Stimulated activated naive B cell treated with anti-CD40 and anti-IgM and Interleukin-4, amounts not matched to agents 10 μg/mL and 1 μg/mL and 100 μg/mL, for 72 hours (primary cell): Measurements from ENCODE around the gene TRAF3IP1.
A peak's percentile ranks its signal among the peaks of the same experiment; 100 is the strongest.

ENCODE experiments used
- ATAC-seq, 2 donors: fragments of 150-1000 bp; cut with Tn5 transposase; replicated peaks; 2 replicates each; pipeline ENCODE4 v1.10.0; 2021; ENCODE audit warnings: moderate library complexity in 1 of 2
- DNase-seq: peaks from one replicate; pipeline ENCODE4 v3.0.0; 2021
- H3K27ac Mint-ChIP-seq: one replicate; pipeline ENCODE4 v1.8.0; 2022; ENCODE audit warnings: mild to moderate bottlenecking, mixed read lengths
- H3K27me3 Mint-ChIP-seq, 2 donors: one replicate each; pipeline ENCODE4 v1.8.0; 2022; ENCODE audit warnings: mixed read lengths in 2 of 2
- H3K36me3 Mint-ChIP-seq, 2 donors: one replicate each; pipeline ENCODE4 v1.8.0; 2022; ENCODE audit warnings: mixed read lengths in 2 of 2, mild to moderate bottlenecking in 1 of 2
- H3K4me1 Mint-ChIP-seq, 2 donors: one replicate each; pipeline ENCODE4 v1.8.0; 2022; ENCODE audit warnings: mixed read lengths in 2 of 2, mild to moderate bottlenecking in 1 of 2
- H3K4me3 Mint-ChIP-seq, 2 donors: one replicate each; pipeline ENCODE4 v1.8.0; 2022; ENCODE audit warnings: mild to moderate bottlenecking in 2 of 2, mixed read lengths in 2 of 2, moderate library complexity in 1 of 2
- H3K9me3 Mint-ChIP-seq, 2 donors: one replicate each; pipeline ENCODE4 v1.8.0; 2022; ENCODE audit warnings: mixed read lengths in 2 of 2, mild to moderate bottlenecking in 1 of 2

The TRAF3IP1 gene

DNA sequence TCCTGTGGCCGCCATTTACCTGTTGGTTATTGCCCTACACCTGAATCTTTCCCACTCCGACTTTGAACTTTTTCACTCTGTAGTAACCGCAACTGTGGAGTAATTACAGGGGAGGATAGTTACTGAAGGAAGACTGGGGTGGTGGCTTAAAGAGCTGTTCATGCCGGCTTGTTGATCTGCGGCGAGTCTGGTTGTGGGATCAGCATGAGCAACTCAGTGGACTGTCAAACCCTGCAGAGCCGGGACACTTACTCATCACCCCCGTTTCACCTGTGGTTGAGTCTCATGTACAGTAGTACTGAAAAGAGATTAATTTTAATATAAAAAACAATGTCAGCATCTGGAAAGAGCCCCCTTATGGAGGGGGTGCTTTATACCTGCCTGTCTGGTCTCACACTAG, 108.5 kb downstream of the TRAF3IP1 start:
- Mint-ChIP-seq H3K27me3 (no peaks in the 10 kb centered on the region), H3K4me3 (peak overlapping the region in 1 of 2 donors; percentile 16), H3K27ac (no peak overlapping the region), H3K36me3 (peaks cover 20 to 26% of the 10 kb centered on the region in 2 donors), H3K4me1 (peaks cover 31 to 50% of the 10 kb centered on the region in 2 donors), H3K9me3 (no peaks in the 10 kb centered on the region)
- ATAC-seq (no peak), DNase-seq (no peak)

DNA sequence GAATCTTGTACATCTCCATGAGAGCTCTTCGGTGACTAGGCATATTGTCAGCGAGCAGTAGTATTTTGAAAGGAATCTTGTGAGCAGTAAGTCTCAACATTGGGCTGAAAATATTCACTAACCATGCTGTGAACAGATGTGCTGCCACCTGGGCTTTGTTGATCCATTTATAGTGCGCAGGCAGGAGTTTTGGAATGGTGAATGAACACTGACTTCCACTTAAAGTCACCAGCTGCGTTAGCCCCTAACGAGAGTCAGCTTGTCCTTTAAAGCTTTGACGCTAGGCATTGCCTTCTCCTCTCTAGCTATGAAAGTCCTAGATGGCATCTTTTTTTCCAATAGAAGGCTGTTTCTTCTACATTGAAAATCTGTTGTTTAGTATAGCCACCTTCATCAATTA, 110.5 kb downstream of the TRAF3IP1 start:
- H3K4me1 Mint-ChIP-seq, result peaks cover 33 to 53% of the 10 kb centered on the region in 2 donors
- H3K9me3 Mint-ChIP-seq, result no peaks in the 10 kb centered on the region
- ATAC-seq (no peak), DNase-seq (no peak)
- H3K27me3 Mint-ChIP-seq, result no peaks in the 10 kb centered on the region
- H3K4me3 Mint-ChIP-seq, result no peak overlapping the region
- H3K27ac Mint-ChIP-seq, result no peak overlapping the region
- peaks cover 28 to 36% of the 10 kb centered on the region in 2 donors for H3K36me3 Mint-ChIP-seq

DNA sequence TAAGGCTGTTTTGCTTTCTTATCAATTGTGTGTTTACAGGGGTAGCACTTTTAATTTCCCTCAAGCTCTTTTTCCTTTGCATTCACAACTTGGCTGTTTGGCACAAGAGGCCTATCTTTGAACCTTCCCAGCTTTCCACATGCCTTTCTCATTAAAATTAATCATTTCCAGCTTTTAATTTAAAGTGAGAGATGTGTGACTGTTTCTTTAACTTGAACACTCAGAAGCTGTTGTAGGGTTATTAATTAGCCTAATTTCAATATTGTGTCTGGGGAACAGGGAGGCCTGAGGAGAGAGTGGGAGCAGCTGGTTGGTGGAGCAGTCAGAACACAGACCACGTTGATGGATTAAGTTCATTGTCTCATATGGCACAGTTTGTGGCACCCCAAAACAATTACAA, 111.1 kb downstream of the TRAF3IP1 start:
- Mint-ChIP-seq H3K27ac (no peak overlapping the region), H3K36me3 (peaks cover 32 to 40% of the 10 kb centered on the region in 2 donors), H3K27me3 (no peaks in the 10 kb centered on the region), H3K4me3 (no peak overlapping the region), H3K9me3 (no peaks in the 10 kb centered on the region), H3K4me1 (peaks cover 30 to 53% of the 10 kb centered on the region in 2 donors)
- DNase-seq (no peak), ATAC-seq (no peak)

DNA sequence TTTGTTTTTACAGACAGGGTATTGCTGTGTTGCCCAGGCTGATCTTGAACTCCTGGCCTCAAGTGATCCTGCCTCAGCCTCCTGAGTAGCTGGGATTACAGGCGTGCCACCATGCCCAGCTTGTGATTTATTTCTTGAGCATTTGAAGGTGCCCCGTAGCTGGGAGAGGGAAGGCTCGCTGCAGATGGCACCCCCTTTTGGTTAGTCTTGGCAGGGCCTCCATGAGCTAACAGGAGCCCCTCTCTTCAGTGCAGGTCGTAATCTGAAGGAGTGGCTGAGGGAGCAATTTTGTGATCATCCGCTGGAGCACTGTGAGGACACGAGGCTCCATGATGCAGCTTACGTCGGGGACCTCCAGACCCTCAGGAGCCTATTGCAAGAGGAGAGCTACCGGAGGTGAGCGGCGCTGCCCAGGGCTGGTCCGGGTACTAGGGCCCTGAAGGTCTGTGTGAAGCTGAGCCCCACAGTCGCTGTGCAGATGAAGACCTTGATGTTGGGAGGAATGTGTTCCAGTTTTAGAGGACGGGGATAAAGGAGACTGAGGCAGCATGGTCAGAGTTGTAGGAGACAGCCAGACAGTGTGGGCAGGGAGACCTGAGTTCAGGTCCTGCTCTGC, 113.1 kb downstream of the TRAF3IP1 start:
- DNase-seq (no peak), ATAC-seq (no peak)
- Mint-ChIP-seq H3K4me3 (no peak overlapping the region), H3K9me3 (no peaks in the 10 kb centered on the region), H3K36me3 (peaks cover 42 to 48% of the 10 kb centered on the region in 2 donors), H3K27ac (peak overlapping the region; percentile 37), H3K27me3 (no peaks in the 10 kb centered on the region), H3K4me1 (peaks cover 23 to 53% of the 10 kb centered on the region in 2 donors)

DNA sequence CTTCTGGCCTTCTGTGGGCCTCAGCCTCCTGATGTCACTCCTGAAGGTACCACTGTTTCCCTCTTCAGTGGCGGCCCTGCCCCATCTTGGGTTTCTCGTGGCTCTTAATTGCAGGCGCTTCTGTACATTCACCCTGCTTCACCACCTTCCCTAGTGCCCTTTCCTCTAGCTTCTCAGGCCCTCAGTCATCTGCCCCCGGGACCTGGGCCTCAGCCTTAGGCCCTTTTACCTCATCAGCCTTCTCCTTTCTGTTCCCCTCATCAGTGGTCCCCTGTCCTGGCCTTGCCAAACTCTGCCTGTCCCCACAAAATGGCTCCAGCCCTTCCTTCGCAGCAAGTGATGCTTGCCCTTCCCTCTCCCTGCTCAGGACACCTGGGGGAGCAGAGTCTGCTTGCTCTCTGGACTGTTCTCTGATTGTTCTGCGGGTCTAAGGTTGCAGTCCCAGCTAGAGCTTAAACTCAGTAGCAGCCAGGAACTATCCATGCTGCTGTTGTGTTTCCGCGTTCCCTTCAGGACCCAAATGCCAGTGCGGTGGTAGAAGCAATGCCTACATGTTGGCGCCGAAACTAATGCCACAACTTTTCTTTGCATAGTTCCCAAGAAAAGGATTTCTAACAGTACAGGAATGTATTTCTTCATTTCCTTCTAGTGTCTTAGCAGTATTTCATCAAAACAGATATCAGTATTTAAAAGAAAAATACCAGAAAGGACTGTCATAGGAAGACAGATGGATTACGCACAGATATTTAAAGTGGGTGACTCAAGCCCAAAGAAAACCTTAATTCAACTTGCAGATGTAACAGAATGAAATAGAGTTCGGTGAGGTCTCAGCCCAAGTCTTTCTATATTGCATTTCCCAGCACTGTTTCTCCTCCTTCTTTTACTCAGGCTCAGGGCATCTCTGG, 113.9 kb downstream of the TRAF3IP1 start:
- H3K36me3 Mint-ChIP-seq, result peaks cover 47 to 52% of the 10 kb centered on the region in 2 donors
- no peaks in the 10 kb centered on the region for H3K27me3 Mint-ChIP-seq
- H3K4me1 Mint-ChIP-seq, result peaks cover 24 to 55% of the 10 kb centered on the region in 2 donors
- DNase-seq (no peak), ATAC-seq (no peak)
- H3K27ac Mint-ChIP-seq, result peak overlapping the region; percentile 68
- H3K4me3 Mint-ChIP-seq, result no peak overlapping the region
- no peaks in the 10 kb centered on the region for H3K9me3 Mint-ChIP-seq

DNA sequence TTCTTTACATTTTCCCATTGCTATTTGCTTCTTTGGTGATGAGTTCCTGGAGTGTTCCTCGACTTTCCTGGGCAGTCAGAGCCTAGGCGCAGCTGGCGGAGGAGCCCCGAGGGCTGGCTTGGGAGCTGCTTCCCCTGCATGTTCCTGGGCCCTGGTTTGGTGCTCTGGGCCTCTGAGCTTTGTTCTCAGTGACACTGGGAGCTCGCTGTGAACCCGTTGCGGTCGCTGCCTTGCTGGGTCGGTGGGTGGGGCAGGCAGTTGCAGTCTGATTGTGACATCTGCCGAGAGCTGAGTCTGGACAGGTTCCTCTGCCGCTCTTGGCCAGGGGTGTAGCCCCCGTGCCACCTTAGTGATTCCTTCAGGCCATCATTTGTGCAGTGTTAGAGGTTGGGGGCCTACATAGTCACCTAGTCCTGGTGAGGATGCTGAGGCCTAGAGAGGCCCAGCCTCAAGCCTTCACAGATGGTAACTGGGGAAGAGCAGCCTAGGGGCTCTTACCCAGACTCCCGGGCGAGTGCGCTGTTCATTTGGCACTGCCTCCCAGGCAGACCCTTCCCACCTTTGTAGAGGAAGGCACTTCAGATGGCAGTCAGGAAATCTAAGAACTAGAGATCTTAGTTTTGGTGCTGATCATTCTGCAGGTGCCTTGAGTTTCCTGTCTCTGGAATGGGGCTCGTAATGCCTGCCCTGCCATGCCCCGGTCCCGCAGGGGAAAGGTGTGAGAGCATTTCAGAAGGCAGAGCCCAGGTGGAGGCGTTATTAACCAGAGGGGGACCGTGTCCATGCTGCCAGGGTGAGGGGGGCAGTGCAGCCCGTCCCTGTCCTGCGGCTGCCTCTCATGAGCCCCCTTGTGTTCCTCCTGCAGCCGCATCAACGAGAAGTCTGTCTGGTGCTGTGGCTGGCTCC, 114.8 kb downstream of the TRAF3IP1 start:
- H3K4me1 Mint-ChIP-seq, result peaks cover 23 to 59% of the 10 kb centered on the region in 2 donors
- no peak overlapping the region for H3K27ac Mint-ChIP-seq
- ATAC-seq (no peak), DNase-seq (no peak)
- H3K9me3 Mint-ChIP-seq, result no peaks in the 10 kb centered on the region
- no peak overlapping the region for H3K4me3 Mint-ChIP-seq
- peaks cover 48 to 52% of the 10 kb centered on the region in 2 donors for H3K36me3 Mint-ChIP-seq
- no peaks in the 10 kb centered on the region for H3K27me3 Mint-ChIP-seq

DNA sequence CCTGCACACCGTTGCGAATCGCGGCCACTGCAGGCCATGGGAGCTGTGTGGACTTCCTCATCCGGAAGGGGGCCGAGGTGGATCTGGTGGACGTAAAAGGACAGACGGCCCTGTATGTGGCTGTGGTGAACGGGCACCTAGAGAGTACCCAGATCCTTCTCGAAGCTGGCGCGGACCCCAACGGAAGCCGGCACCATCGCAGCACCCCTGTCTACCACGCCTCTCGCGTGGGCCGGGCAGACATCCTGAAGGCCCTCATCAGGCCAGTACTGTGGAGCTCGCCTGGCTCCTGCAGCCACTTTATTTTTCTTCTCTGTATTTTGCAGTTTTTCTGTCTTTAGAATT, 115.4 kb downstream of the TRAF3IP1 start:
- ATAC-seq, result no peak
- no peak for DNase-seq
- Mint-ChIP-seq H3K27me3 (no peaks in the 10 kb centered on the region), H3K36me3 (peaks cover 48 to 50% of the 10 kb centered on the region in 2 donors), H3K4me1 (peaks cover 24 to 60% of the 10 kb centered on the region in 2 donors), H3K9me3 (no peaks in the 10 kb centered on the region), H3K27ac (peak overlapping the region; percentile 2), H3K4me3 (no peak overlapping the region)

DNA sequence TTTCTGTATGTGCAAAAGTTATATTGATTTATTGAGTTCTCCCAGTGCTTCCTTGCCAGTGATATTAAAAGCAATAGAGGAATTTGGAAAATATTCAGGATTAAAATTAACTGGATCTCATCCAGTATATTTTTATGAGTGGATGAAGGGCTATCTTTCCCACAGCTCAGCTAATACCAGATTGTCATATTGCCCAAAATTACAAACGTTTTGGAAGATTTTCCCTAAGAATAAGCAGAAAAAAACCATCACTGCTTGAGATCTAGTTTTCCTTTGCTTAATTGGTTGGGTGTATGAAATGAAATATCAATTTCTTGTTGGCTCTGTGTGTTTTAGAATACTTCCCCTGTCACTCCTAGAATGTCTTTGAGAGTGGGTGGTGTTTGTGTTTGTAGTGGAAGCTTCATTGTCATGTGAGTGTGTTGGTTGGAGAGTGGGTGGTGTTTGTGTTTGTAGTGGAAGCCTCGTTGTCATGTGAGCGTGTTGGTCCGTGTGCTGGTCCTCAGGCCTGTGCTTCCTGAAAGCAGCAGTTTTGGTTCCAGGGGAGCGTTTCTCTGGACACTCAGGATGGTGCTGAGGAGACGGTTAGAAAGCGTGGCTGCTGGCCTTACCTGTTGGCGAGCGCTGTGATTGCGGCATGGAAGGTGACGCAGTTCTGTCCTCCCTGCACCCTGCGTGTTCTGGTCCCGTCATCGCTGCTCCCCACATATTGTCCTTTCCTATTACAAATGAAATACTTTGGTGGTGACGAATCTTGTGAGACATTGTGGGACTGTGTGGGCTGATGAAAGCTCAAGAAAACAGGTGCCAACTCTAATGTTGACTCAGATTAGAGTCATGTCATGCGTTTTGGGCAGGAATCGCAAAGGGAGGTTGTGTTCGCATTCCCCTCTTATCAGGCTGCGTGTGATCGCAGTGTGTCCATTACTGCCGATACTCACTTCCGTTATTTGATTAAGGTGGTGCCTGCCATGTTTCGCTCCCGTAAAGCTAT, 118.8 kb downstream of the TRAF3IP1 start:
- ATAC-seq (no peak), DNase-seq (no peak)
- Mint-ChIP-seq H3K9me3 (no peaks in the 10 kb centered on the region), H3K4me1 (peaks cover 15 to 59% of the 10 kb centered on the region in 2 donors), H3K4me3 (no peak overlapping the region), H3K36me3 (peaks cover 44 to 48% of the 10 kb centered on the region in 2 donors), H3K27me3 (no peaks in the 10 kb centered on the region), H3K27ac (no peak overlapping the region)

DNA sequence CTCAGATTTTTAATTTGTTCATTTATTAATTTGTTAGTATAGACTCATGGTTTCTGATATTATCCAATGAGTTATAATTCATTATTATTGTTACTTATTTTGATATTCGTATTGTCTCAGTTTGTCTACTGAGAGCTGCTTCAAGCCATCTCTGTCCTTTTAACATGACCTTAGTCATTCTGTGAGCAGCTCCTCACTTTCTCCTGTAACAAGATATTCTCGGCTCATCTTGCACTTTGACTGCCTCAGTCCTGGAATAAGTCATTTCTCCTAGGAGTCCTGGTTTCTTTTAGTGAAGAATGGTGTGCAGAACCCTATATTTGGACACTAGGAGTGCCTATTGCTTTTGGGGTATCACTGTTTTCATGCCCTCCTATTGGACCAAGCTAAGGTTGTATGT, 119.6 kb downstream of the TRAF3IP1 start:
- Mint-ChIP-seq H3K9me3 (no peaks in the 10 kb centered on the region), H3K27me3 (no peaks in the 10 kb centered on the region), H3K4me1 (peaks cover 14 to 57% of the 10 kb centered on the region in 2 donors), H3K4me3 (no peak overlapping the region), H3K36me3 (peaks cover 46 to 48% of the 10 kb centered on the region in 2 donors), H3K27ac (no peak overlapping the region)
- no peak for DNase-seq
- ATAC-seq, result no peak

DNA sequence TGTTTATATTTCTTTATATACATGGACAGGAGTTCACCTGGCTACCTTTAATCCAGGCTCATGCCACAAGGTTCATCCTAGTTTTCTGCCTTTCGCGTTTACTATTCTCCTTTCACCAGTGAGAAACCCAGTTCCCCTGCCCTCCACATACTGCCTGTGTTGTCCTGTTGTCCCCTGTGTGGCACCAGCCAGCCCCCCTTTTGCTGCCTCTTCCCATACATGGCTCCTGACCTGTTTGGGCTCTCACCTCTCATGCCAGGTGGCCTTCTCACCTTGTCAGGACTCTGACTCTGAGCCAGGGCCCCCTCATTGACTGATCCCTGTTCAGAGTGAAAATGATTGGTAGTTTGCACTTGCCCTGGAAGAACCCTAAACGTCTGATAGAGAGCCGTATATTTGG, 120.0 kb downstream of the TRAF3IP1 start:
- H3K36me3 Mint-ChIP-seq, result peaks cover 47 to 52% of the 10 kb centered on the region in 2 donors
- H3K27me3 Mint-ChIP-seq, result no peaks in the 10 kb centered on the region
- DNase-seq, result no peak
- no peak overlapping the region for H3K4me3 Mint-ChIP-seq
- peaks cover 14 to 57% of the 10 kb centered on the region in 2 donors for H3K4me1 Mint-ChIP-seq
- H3K9me3 Mint-ChIP-seq, result no peaks in the 10 kb centered on the region
- H3K27ac Mint-ChIP-seq, result no peak overlapping the region
- no peak for ATAC-seq

DNA sequence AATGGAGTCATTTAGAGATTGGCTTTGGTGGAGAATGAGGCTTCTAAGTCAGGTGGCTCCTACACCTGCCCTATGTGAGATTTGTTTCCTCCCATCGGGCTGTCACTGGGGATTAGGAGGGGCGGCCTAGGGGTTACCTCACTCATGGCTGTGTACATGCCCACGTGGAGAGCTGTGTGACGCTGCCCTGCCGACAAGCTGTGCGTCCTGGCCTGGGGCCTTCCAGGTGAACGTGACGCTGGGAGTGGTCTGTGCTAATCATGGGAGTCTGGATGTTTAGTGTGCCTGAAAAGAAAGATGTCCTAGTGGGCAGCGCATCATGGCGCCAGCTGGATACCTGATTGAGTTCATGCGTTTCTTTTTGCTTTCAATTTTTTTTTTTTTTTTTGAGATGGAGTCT, 120.4 kb downstream of the TRAF3IP1 start:
- no peak overlapping the region for H3K4me3 Mint-ChIP-seq
- ATAC-seq, result no peak
- no peaks in the 10 kb centered on the region for H3K9me3 Mint-ChIP-seq
- peaks cover 49 to 55% of the 10 kb centered on the region in 2 donors for H3K36me3 Mint-ChIP-seq
- no peak overlapping the region for H3K27ac Mint-ChIP-seq
- no peak for DNase-seq
- H3K27me3 Mint-ChIP-seq, result no peaks in the 10 kb centered on the region
- H3K4me1 Mint-ChIP-seq, result peaks cover 14 to 52% of the 10 kb centered on the region in 2 donors

DNA sequence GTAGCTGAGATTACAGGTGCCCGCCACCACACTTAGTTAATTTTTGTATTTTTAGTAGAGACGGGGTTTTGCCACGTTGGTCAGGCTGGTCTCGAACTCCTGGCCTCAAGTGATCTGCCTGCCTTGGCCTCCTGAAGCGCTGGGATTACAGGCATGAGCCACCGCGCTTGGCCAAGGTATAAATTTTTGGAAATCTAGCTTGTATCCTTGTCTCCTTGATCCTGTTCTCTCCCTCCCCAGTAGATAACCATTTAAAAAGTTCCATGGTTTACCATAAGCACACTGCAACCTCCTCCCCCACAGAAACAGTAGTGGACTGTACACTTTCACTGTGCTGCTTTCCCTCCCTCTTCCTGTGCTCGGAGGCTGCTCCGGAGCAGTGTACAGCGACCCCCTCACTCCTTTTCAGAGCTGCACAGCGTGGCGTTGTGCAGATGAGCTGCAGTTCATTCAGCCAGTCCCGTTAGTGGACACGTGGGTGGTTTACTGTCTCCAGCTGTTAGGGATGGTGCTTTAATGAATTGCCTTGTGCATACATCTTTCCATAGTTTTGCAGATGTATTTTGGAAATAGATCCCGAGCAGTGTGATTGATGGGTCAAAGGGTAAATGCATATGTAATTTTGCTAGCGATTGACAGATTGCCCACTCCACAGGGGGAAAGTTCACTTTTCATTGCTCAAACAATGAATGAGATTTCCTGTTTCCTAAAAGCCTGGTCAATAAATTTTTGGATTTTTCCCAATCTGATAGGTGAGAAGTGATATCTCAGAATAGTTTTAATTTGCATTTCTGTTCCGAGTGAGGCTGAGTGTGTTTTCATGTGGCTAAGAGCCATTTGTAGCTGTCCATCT, 121.2 kb downstream of the TRAF3IP1 start:
- DNase-seq (no peak), ATAC-seq (no peak)
- Mint-ChIP-seq H3K27ac (no peak overlapping the region), H3K4me1 (peaks cover 14 to 47% of the 10 kb centered on the region in 2 donors), H3K9me3 (no peaks in the 10 kb centered on the region), H3K27me3 (no peaks in the 10 kb centered on the region), H3K4me3 (no peak overlapping the region), H3K36me3 (peaks cover 48 to 58% of the 10 kb centered on the region in 2 donors)
